GM23338 (cell line): ENCODE data around the gene HBB. TPM values are rescaled to one million over a fixed set of nuclear protein-coding genes. Genes with fewer than 3 reads are reported as not detected.

Experiments
- ATAC-seq: fragments of 200-7000 bp; cut with Tn5 transposase; 3 replicates; pipeline ENCODE4 v1.9.1; 2020
- DNase-seq: peaks from one replicate; pipeline ENCODE4 v3.0.0-alpha.2; 2015; ENCODE audit warnings: low spot score
- H2AFZ ChIP-seq: fragments of 200-600 bp; sonication (generic); 2 replicates; pipeline ENCODE4 v1.8.0; 2016; ENCODE audit warnings: antibody characterized with exemption, mild to moderate bottlenecking, moderate library complexity
- H3F3A ChIP-seq: fragments of 200-600 bp; sonication (generic); replicated peaks from 2 replicates; pipeline ENCODE4 v1.8.0; 2017; ENCODE audit warnings: antibody characterized with exemption, mixed run types, low read depth
- H3K27ac ChIP-seq: fragments of 200-600 bp; sonication (generic); 2 replicates; pipeline ENCODE4 v1.6.1; 2016; ENCODE audit warnings: low read depth
- H3K27me3 ChIP-seq: fragments of 200-600 bp; sonication (generic); 2 replicates; pipeline ENCODE4 v1.8.0; 2016; ENCODE audit warnings: mild to moderate bottlenecking, mixed run types, moderate library complexity; ENCODE audit not compliant: insufficient read depth
- H3K36me3 ChIP-seq: fragments of 200-600 bp; sonication (generic); 2 replicates; pipeline ENCODE4 v1.8.0; 2016; ENCODE audit warnings: mild to moderate bottlenecking; ENCODE audit not compliant: insufficient read depth
- H3K4me1 ChIP-seq: fragments of 200-600 bp; sonication (generic); 2 replicates; pipeline ENCODE4 v1.8.0; 2016; ENCODE audit warnings: mild to moderate bottlenecking, moderate library complexity; ENCODE audit not compliant: insufficient read depth
- H3K4me2 ChIP-seq: fragments of 200-600 bp; sonication (generic); 2 replicates; pipeline ENCODE4 v1.7.1; 2017; ENCODE audit warnings: mixed run types
- H3K4me3 ChIP-seq: fragments of 200-600 bp; sonication (generic); 2 replicates; pipeline ENCODE4 v1.6.1; 2016; ENCODE audit warnings: mixed run types
- H3K79me2 ChIP-seq: fragments of 200-600 bp; sonication (generic); replicated peaks from 2 replicates; pipeline ENCODE4 v1.8.0; 2017; ENCODE audit warnings: mild to moderate bottlenecking; ENCODE audit not compliant: insufficient read depth
- H3K9me2 ChIP-seq: fragments of 200-600 bp; sonication (generic); 2 replicates; pipeline ENCODE4 v1.8.0; 2017; ENCODE audit not compliant: insufficient read depth
- H4K20me1 ChIP-seq: fragments of 200-600 bp; sonication (generic); replicated peaks from 2 replicates; pipeline ENCODE4 v1.8.0; 2017; ENCODE audit warnings: mild to moderate bottlenecking; ENCODE audit not compliant: insufficient read depth
- H3K27ac Mint-ChIP-seq: 2 replicates; pipeline ENCODE4 v1.8.0; 2020; ENCODE audit warnings: inconsistent platforms, mild to moderate bottlenecking, moderate library complexity, mixed read lengths
- H3K27me3 Mint-ChIP-seq: 3 replicates; pipeline ENCODE4 v1.8.0; 2022; ENCODE audit warnings: low read depth, mild to moderate bottlenecking, moderate library complexity, mixed read lengths, inconsistent platforms; ENCODE audit not compliant: insufficient read depth, poor library complexity
- H3K36me3 Mint-ChIP-seq: 3 replicates; pipeline ENCODE4 v1.8.0; 2021; ENCODE audit warnings: low read depth, mild to moderate bottlenecking, inconsistent platforms, moderate library complexity, mixed read lengths
- H3K4me1 Mint-ChIP-seq: 3 replicates; pipeline ENCODE4 v1.8.0; 2020; ENCODE audit warnings: mild to moderate bottlenecking, inconsistent platforms, mixed read lengths
- H3K4me3 Mint-ChIP-seq: 3 replicates; pipeline ENCODE4 v1.8.0; 2021; ENCODE audit warnings: moderate library complexity, mild to moderate bottlenecking, inconsistent platforms, mixed read lengths
- H3K9me3 Mint-ChIP-seq: 3 replicates; pipeline ENCODE4 v1.8.0; 2020; ENCODE audit warnings: moderate library complexity, mild to moderate bottlenecking, inconsistent platforms, mixed read lengths
- CREB1 ChIP-seq: fragments of 250-450 bp; sonication (Bioruptor Pico); IDR thresholded peaks from 2 replicates; pipeline ENCODE4 v1.5.0; 2020; ENCODE audit warnings: low read depth, mild to moderate bottlenecking, moderate library complexity
- CTCF ChIP-seq, 2 experiments: fragments of 200-600 bp in 1 of 2; sonication (generic) in 1 of 2; conservative IDR thresholded peaks; 2 replicates each; pipeline versions ENCODE4 v1.5.1 to v1.6.1; 2016 to 2017; ENCODE audit warnings: antibody characterized with exemption in 2 of 2, low read depth in 2 of 2, mild to moderate bottlenecking in 2 of 2, moderate library complexity in 1 of 2
- ETS1 ChIP-seq: IDR thresholded peaks from 2 replicates; pipeline ENCODE4 v1.6.1; 2016; ENCODE audit warnings: antibody characterized with exemption
- EZH2 ChIP-seq: fragments of 200-600 bp; sonication (generic); IDR thresholded peaks from one replicate; pipeline ENCODE4 v1.8.0; 2017; ENCODE audit warnings: antibody characterized with exemption, mild to moderate bottlenecking, low read depth; ENCODE audit not compliant: unreplicated experiment
- EZH2phosphoT487 ChIP-seq: fragments of 200-600 bp; sonication (generic); IDR thresholded peaks from one replicate; pipeline ENCODE4 v1.8.1; 2018; ENCODE audit warnings: antibody characterized with exemption; ENCODE audit not compliant: unreplicated experiment
- NANOG ChIP-seq: IDR thresholded peaks from 2 replicates; pipeline ENCODE4 v1.6.1; 2016; ENCODE audit warnings: antibody characterized with exemption, borderline replicate concordance
- ZNF114 ChIP-seq: fragments of 250-450 bp; sonication (Bioruptor Pico); IDR thresholded peaks from 2 replicates; pipeline ENCODE4 v1.5.0; 2020; ENCODE audit warnings: mild to moderate bottlenecking, moderate library complexity
- ZNF331 ChIP-seq: fragments of 250-450 bp; sonication (Bioruptor Pico); IDR thresholded peaks from 2 replicates; pipeline ENCODE4 v1.5.0; 2020; ENCODE audit warnings: low read depth, mild to moderate bottlenecking, moderate library complexity
- polyA plus RNA-seq: library from polyadenylated mRNA; unstranded; fragments of >200 nt; fragmentation: Nextera tagmentation; extraction: Ambion mirVana; gene quantifications from 2 replicates; pipeline ENCODE4 v1.2.1, GENCODE V29; 2016
- total RNA-seq: library from RNA; depleted of rRNA; stranded (reverse); fragments of >200 nt; shearing (Covaris generic); gene quantifications from 2 replicates; pipeline ENCODE4 v1.2.3, GENCODE V29; 2014
- TF ChIP-seq, protein P1 (sequence below): IDR thresholded peaks from one replicate; pipeline ENCODE4 v1.6.1; 2018; ENCODE audit warnings: antibody characterized with exemption; ENCODE audit not compliant: unreplicated experiment

Gene HBB
- total and polyA plus RNA-seq, 2 experiments from 2014 or later: not detected

- Histone ChIP-seq H3K4me3 (no peak overlapping the region), H2AFZ (no peak overlapping the region), H3K79me2 (no peaks in the 10 kb centered on the region), H3K4me2 (no peak overlapping the region), H3F3A (no peaks in the 10 kb centered on the region), H3K27ac (no peak overlapping the region), H3K27me3 (no peaks in the 10 kb centered on the region), H4K20me1 (no peaks in the 10 kb centered on the region), H3K9me2 (no peaks in the 10 kb centered on the region), H3K4me1 (no peaks in the 10 kb centered on the region), H3K36me3 (no peaks in the 10 kb centered on the region)
- Mint-ChIP-seq H3K36me3 (no peaks in the 10 kb centered on the region), H3K4me1 (peaks cover 8% of the 10 kb centered on the region; the same call in 2 of the 3 replicates), H3K27ac (no peak overlapping the region), H3K4me3 (no peak overlapping the region), H3K9me3 (peaks cover 3% of the 10 kb centered on the region; the same call in 1 of the 3 replicates), H3K27me3 (peaks cover 2% of the 10 kb centered on the region)
- no peak for DNase-seq
- TF ChIP-seq CREB1 (no peak), CTCF (conservative IDR thresholded peaks at IDR 0.05; ENCODE audit: low read depth in 2 of 2) (no peak), ZNF114 (CRISPR knock-in tag) (no peak)
- no peak for ATAC-seq
These were observed 28.6 kb downstream of the HBB start for GRCh38 chr11:5198285-5198684.

- H3K36me3 ChIP-seq: no peaks in the 10 kb centered on the region
- no peak for DNase-seq
- no peaks in the 10 kb centered on the region for H3F3A ChIP-seq
- Mint-ChIP-seq H3K9me3 (peaks cover 3% of the 10 kb centered on the region; the same call in 1 of the 3 replicates), H3K27ac (no peak overlapping the region), H3K4me1 (peaks cover 8% of the 10 kb centered on the region; the same call in 2 of the 3 replicates), H3K27me3 (peaks cover 2% of the 10 kb centered on the region), H3K4me3 (no peak overlapping the region), H3K36me3 (no peaks in the 10 kb centered on the region)
- H3K79me2 ChIP-seq: no peaks in the 10 kb centered on the region
- no peaks in the 10 kb centered on the region for H3K4me1 ChIP-seq
- no peaks in the 10 kb centered on the region for H3K9me2 ChIP-seq
- no peak for ATAC-seq
- no peak overlapping the region for H3K27ac ChIP-seq
- H3K27me3 ChIP-seq: no peaks in the 10 kb centered on the region
- no peak overlapping the region for H3K4me3 ChIP-seq
- H3K4me2 ChIP-seq: no peak overlapping the region
- H2AFZ ChIP-seq: no peak overlapping the region
- H4K20me1 ChIP-seq: no peaks in the 10 kb centered on the region
- TF ChIP-seq ZNF331 (no peak), EZH2phosphoT487 (no peak), NANOG (no peak), ETS1 (no peak), EZH2 (no peak), CTCF (conservative IDR thresholded peaks at IDR 0.05; ENCODE audit: low read depth in 2 of 2) (no peak)
- TF ChIP-seq, protein P1, sequence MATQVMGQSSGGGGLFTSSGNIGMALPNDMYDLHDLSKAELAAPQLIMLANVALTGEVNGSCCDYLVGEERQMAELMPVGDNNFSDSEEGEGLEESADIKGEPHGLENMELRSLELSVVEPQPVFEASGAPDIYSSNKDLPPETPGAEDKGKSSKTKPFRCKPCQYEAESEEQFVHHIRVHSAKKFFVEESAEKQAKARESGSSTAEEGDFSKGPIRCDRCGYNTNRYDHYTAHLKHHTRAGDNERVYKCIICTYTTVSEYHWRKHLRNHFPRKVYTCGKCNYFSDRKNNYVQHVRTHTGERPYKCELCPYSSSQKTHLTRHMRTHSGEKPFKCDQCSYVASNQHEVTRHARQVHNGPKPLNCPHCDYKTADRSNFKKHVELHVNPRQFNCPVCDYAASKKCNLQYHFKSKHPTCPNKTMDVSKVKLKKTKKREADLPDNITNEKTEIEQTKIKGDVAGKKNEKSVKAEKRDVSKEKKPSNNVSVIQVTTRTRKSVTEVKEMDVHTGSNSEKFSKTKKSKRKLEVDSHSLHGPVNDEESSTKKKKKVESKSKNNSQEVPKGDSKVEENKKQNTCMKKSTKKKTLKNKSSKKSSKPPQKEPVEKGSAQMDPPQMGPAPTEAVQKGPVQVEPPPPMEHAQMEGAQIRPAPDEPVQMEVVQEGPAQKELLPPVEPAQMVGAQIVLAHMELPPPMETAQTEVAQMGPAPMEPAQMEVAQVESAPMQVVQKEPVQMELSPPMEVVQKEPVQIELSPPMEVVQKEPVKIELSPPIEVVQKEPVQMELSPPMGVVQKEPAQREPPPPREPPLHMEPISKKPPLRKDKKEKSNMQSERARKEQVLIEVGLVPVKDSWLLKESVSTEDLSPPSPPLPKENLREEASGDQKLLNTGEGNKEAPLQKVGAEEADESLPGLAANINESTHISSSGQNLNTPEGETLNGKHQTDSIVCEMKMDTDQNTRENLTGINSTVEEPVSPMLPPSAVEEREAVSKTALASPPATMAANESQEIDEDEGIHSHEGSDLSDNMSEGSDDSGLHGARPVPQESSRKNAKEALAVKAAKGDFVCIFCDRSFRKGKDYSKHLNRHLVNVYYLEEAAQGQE: no peak
These were observed 29.3 kb downstream of the HBB start for GRCh38 chr11:5197536-5197935.
